ENCODE measurements around the gene GUCA1C.

DNA sequence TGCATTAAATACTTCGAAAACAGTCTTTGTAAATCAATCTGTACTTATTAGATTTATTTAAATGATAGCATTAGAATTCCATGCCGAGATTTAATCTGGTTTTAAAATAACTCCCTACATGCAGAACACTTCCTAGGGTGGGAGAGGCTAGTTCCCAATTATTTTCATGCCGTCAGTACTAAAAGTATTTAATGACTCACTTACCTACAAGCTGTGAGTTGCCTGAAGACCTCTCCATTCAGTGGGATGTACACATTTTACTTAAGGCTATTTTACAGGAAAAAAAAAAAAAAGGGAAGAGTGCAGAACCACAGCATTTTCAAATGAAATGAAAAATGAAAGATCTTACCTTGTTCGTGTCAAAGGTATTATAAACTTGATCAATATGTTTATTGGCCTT is 469 bp downstream of the GUCA1C start:
- TF ChIP-seq, protein P1, sequence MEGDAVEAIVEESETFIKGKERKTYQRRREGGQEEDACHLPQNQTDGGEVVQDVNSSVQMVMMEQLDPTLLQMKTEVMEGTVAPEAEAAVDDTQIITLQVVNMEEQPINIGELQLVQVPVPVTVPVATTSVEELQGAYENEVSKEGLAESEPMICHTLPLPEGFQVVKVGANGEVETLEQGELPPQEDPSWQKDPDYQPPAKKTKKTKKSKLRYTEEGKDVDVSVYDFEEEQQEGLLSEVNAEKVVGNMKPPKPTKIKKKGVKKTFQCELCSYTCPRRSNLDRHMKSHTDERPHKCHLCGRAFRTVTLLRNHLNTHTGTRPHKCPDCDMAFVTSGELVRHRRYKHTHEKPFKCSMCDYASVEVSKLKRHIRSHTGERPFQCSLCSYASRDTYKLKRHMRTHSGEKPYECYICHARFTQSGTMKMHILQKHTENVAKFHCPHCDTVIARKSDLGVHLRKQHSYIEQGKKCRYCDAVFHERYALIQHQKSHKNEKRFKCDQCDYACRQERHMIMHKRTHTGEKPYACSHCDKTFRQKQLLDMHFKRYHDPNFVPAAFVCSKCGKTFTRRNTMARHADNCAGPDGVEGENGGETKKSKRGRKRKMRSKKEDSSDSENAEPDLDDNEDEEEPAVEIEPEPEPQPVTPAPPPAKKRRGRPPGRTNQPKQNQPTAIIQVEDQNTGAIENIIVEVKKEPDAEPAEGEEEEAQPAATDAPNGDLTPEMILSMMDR (conservative IDR thresholded peaks at IDR 0.05; ENCODE audit: low read depth, low read length) = no peak
- TF ChIP-seq EZH2phosphoT487 (IDR thresholded peaks at IDR 0.05; ENCODE audit: borderline replicate concordance, low read length) (no peak), EZH2 (IDR thresholded peaks at IDR 0.05; ENCODE audit: low read length, unreplicated experiment) (no peak)

All from PC-3 (cell line).